ENCODE data around the gene TANC2.

The TANC2 gene

DNA sequence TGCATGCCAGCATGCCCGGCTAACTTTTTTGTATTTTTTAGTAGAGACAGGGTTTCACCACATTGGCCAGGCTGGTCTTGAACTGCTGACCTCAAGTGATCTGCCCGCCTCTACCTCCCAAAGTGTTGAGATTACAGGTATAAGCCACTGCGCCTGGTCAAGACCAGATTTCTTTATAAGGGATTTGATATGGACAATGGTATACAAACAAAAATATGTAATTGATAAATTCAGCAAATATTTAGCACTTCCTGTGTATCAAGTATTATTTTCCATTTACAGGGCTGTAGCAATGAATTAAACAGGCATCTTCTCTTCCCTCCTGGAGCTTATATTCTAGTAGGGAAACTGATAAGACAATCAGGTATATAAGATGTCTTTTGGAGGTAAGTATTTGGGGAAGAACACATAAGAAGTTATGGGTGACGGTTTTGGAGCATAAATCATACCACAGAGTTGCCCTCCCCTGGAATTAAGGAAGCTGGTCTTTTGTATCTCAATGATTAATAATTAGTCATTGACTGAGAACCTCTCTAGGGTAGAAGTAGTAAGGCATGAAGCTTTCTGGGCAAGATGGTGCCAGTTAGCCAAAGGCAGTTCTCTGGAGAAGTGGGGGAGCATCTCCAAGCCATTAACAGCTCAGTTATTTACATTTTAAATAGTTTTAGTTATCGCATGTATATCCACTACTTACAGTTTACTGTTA is 35.8 kb downstream of the TANC2 start:
- no peak for DNase-seq (ENCODE audit: low spot score)

DNA sequence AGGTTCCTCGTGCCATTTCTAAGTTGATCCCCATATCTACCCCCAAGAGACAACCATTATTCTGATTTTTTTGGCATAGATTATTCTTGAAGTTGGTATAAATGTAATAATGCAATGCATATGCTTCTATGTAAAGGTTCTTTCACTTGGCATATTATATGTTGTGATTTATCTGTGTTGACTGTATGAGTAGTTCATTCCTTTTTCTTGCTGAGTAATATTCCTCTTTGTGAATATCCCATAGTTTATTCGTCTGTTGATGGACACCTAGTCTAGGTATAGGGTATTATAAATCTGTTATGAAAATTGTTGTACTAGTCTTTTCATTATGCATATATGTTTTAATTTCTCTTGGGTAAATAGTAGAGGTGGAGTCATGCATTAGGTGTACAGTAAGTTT is 36.6 kb downstream of the TANC2 start:
- no peak for DNase-seq (ENCODE audit: low spot score)

DNA sequence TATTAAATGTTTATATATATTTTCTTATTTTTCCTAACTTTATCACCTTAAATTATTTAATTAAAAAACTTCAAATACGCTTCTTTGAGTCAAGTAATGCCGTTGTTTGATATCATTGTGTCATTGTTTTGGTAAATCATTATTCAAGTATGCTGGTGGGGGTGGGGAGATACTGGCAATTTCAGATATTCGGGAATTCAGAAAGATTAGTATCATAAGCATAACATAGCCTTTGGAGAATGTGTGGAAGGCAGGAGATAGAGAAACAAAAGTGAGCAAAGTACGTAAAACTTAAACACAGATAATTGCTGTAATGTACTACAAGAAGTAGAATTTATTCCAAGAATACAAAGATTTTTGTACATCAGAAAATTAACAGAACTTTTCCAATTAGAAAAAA is 49.8 kb downstream of the TANC2 start:
- no peak for DNase-seq (ENCODE audit: low spot score)
